CD14-positive monocyte (primary cell): ENCODE data around the gene TTPAL. TPM values are rescaled to one million over a fixed set of nuclear protein-coding genes. Genes with fewer than 3 reads are reported as not detected.

Experiments used
- DNase-seq, 3 donors: peaks; one replicate each; pipeline ENCODE4 v3.0.0-alpha.2; 2011 to 2022
- H2AFZ ChIP-seq: 2 replicates; pipeline ENCODE4 v1.6.0; 2012; ENCODE audit warnings: mild to moderate bottlenecking, low read depth, low read length, inconsistent platforms; ENCODE audit not compliant: insufficient read depth, poor library complexity, severe bottlenecking
- H3K27ac ChIP-seq, 2 donors: 1 replicate in 1 of 2; 2 replicates in 1 of 2; pipeline ENCODE4 v1.5.1; 2012 to 2013; ENCODE audit warnings: low read length in 2 of 2, control low read depth in 1 of 2, inconsistent platforms in 1 of 2, low read depth in 1 of 2, mild to moderate bottlenecking in 1 of 2
- H3K27me3 ChIP-seq, 2 donors: one replicate each; pipeline versions ENCODE4 v1.6.0 to v1.6.1; 2011 to 2013; ENCODE audit warnings: low read length in 2 of 2; ENCODE audit not compliant: control insufficient read depth in 2 of 2, insufficient read depth in 2 of 2
- H3K36me3 ChIP-seq, 2 donors: replicated peaks in 1 of 2; 1 replicate in 1 of 2; 2 replicates in 1 of 2; pipeline versions ENCODE4 v1.5.1 to v1.6.1; 2012 to 2013; ENCODE audit warnings: low read length in 2 of 2, control low read depth in 1 of 2, inconsistent platforms in 1 of 2, mild to moderate bottlenecking in 1 of 2; ENCODE audit not compliant: insufficient read depth in 2 of 2, control insufficient read depth in 1 of 2
- H3K4me1 ChIP-seq, 2 donors: 1 replicate in 1 of 2; 2 replicates in 1 of 2; pipeline versions ENCODE4 v1.5.1 to v1.6.1; 2012 to 2013; ENCODE audit warnings: low read length in 2 of 2, control low read depth in 1 of 2, inconsistent platforms in 1 of 2, mild to moderate bottlenecking in 1 of 2, moderate library complexity in 1 of 2; ENCODE audit not compliant: insufficient read depth in 2 of 2, control insufficient read depth in 1 of 2
- H3K4me2 ChIP-seq: replicated peaks from 2 replicates; pipeline ENCODE3; 2012; ENCODE audit warnings: low read length, moderate library complexity, mild to moderate bottlenecking; ENCODE audit not compliant: poor library complexity, severe bottlenecking; ENCODE audit errors: extremely low read depth
- H3K4me3 ChIP-seq, 3 experiments: fragments of 200-600 bp in 1 of 3; sonication (generic) in 1 of 3; replicated peaks in 1 of 3; 1 replicate in 2 of 3; 2 replicates in 1 of 3; pipeline ENCODE4 v1.5.1; 2011 to 2013; ENCODE audit warnings: low read length in 3 of 3, mild to moderate bottlenecking in 3 of 3, control low read depth in 2 of 3, low read depth in 2 of 3, inconsistent platforms in 1 of 3, moderate library complexity in 1 of 3
- H3K79me2 ChIP-seq: 2 replicates; pipeline ENCODE4 v1.6.0; 2012; ENCODE audit warnings: mild to moderate bottlenecking, control low read depth, inconsistent platforms, low read length, moderate library complexity; ENCODE audit not compliant: insufficient read depth
- H3K9ac ChIP-seq: 2 replicates; pipeline ENCODE4 v1.6.0; 2017; ENCODE audit warnings: low read length, mild to moderate bottlenecking; ENCODE audit not compliant: insufficient read depth, poor library complexity, severe bottlenecking
- H3K9me3 ChIP-seq, 2 donors: replicated peaks in 1 of 2; 1 replicate in 1 of 2; 2 replicates in 1 of 2; pipeline versions ENCODE4 v1.5.1 to v1.6.1; 2012 to 2013; ENCODE audit warnings: low read length in 2 of 2, control low read depth in 1 of 2; ENCODE audit not compliant: control insufficient read depth in 1 of 2, insufficient read depth in 1 of 2
- H4K20me1 ChIP-seq: 2 replicates; pipeline ENCODE4 v1.6.0; 2012; ENCODE audit warnings: mild to moderate bottlenecking, low read length, control low read depth, moderate library complexity; ENCODE audit not compliant: insufficient read depth
- H3K27ac Mint-ChIP-seq, 7 donors: one replicate each; pipeline ENCODE4 v1.8.0; 2020; ENCODE audit warnings: mild to moderate bottlenecking in 7 of 7, mixed read lengths in 7 of 7, moderate library complexity in 6 of 7, inconsistent platforms in 2 of 7
- H3K27me3 Mint-ChIP-seq, 3 donors: one replicate each; pipeline ENCODE4 v1.8.0; 2021 to 2022; ENCODE audit warnings: low read depth in 3 of 3, mild to moderate bottlenecking in 3 of 3, mixed read lengths in 3 of 3, moderate library complexity in 3 of 3, inconsistent platforms in 1 of 3
- H3K36me3 Mint-ChIP-seq, 2 donors: one replicate each; pipeline ENCODE4 v1.8.0; 2020; ENCODE audit warnings: mixed read lengths in 2 of 2, inconsistent platforms in 1 of 2, mild to moderate bottlenecking in 1 of 2
- H3K4me1 Mint-ChIP-seq: one replicate; pipeline ENCODE4 v1.8.0; 2020; ENCODE audit warnings: mild to moderate bottlenecking, mixed read lengths
- H3K4me3 Mint-ChIP-seq, 2 donors: one replicate each; pipeline ENCODE4 v1.8.0; 2020; ENCODE audit warnings: mild to moderate bottlenecking in 2 of 2, mixed read lengths in 2 of 2, moderate library complexity in 1 of 2
- H3K9me3 Mint-ChIP-seq, 7 donors: one replicate each; pipeline ENCODE4 v1.8.0; 2020 to 2022; ENCODE audit warnings: mixed read lengths in 7 of 7, mild to moderate bottlenecking in 6 of 7, moderate library complexity in 6 of 7, inconsistent platforms in 2 of 7
- whole genome bisulfite sequencing: methylation state at CpG from one replicate; pipeline ENCODE4 v1.1.5; 2013; ENCODE audit warnings: missing lambda C conversion rate; ENCODE audit not compliant: insufficient coverage; 5-methylcytosine and 5-hydroxymethylcytosine counted together
- intact Hi-C, 2 donors: fragments of 100-400 bp; cut with micrococcal nuclease; formaldehyde crosslinking; loops; one replicate each; pipeline versions ENCODE4 v1.15.0 to v1.15.1; 2023
- polyA plus RNA-seq, 3 donors: library from polyadenylated mRNA; depleted of rRNA in 1 of 3; unstranded in 2 of 3; stranded (reverse) in 1 of 3; fragments of 300-500 nt in 2 of 3; fragments of >200 nt in 1 of 3; fragmentation: Illumina TruSeq in 2 of 3; gene quantifications; 1 replicate in 2 of 3; 2 replicates in 1 of 3; pipeline ENCODE4 v1.2.3, GENCODE V29; 2012 to 2021
- TF ChIP-seq, protein P1 (sequence below): fragments of 200-600 bp; IDR thresholded peaks from one replicate; pipeline ENCODE4 v1.8.0; 2022; ENCODE audit warnings: antibody characterized with exemption, mild to moderate bottlenecking

The TTPAL gene
- polyA plus RNA-seq, 3 donors, result 1.5 to 4.9 (median 3.0) TPM

DNA sequence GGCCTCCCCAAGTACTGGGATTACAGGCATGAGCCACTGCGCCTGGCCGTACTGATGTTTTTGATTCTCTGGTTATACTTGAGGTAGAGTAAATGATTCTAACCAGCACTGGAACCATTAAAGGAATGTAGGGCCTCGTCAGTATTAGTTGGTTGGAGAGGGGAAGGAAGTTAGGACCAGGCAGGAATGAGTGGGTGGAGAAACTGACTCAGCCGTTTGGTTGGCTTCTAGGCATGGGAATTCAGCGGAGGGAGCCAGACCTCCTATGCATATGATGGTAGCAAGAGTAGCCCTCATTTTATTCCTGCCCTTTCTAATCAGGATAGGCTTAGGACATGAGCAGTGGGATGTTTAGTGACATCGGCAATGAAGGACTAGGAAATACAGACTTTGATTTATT is 65.2 kb downstream of the TTPAL start:
- Mint-ChIP-seq H3K4me3 (no peak overlapping the region), H3K9me3 (no peaks in the 10 kb centered on the region), H3K27me3 (peaks cover 0 to 1% (median 0%) of the 10 kb centered on the region in 3 donors), H3K4me1 (peaks cover 19% of the 10 kb centered on the region), H3K36me3 (no peaks in the 10 kb centered on the region), H3K27ac (no peak overlapping the region)
- Histone ChIP-seq H2AFZ (no peak overlapping the region), H3K36me3 (no peaks in the 10 kb centered on the region), H3K4me2 (no peak overlapping the region), H3K27ac (no peak overlapping the region), H3K9ac (no peak overlapping the region), H3K9me3 (no peaks in the 10 kb centered on the region), H3K4me1 (peaks cover 10 to 11% of the 10 kb centered on the region in 2 donors), H3K79me2 (no peaks in the 10 kb centered on the region), H3K4me3 (no peak overlapping the region), H4K20me1 (no peaks in the 10 kb centered on the region), H3K27me3 (no peaks in the 10 kb centered on the region)
- intact Hi-C loops, result loop anchor here in 1 of 2 donors (10.0 kb wide), 1 partner anchor 54 kb away; no protein-coding TSS in a partner anchor
- TF ChIP-seq, protein P1, sequence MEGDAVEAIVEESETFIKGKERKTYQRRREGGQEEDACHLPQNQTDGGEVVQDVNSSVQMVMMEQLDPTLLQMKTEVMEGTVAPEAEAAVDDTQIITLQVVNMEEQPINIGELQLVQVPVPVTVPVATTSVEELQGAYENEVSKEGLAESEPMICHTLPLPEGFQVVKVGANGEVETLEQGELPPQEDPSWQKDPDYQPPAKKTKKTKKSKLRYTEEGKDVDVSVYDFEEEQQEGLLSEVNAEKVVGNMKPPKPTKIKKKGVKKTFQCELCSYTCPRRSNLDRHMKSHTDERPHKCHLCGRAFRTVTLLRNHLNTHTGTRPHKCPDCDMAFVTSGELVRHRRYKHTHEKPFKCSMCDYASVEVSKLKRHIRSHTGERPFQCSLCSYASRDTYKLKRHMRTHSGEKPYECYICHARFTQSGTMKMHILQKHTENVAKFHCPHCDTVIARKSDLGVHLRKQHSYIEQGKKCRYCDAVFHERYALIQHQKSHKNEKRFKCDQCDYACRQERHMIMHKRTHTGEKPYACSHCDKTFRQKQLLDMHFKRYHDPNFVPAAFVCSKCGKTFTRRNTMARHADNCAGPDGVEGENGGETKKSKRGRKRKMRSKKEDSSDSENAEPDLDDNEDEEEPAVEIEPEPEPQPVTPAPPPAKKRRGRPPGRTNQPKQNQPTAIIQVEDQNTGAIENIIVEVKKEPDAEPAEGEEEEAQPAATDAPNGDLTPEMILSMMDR, result no peak
- WGBS, result 67% methylated on average over 3 of the region's 6 CpGs
- DNase-seq, result no peak

DNA sequence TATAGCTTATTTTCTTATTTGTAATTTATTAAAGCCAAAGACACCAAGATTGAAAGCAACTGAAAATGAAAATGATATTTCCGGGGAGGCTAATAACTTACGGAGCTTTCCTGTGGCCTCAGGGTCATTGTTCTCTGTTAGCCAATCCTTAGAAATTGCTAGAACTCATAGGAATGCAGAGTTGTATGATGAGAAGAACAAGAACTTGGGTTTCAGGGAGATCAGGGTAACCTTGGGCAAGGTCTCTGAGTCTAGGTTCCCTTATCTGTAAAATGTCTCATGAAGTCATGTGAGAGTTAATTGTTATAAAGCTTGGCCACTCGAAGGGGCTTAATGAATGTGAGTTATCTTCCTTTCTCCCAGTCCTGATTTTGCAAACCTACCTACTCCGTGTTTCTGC is 66.3 kb downstream of the TTPAL start:
- intact Hi-C loops, result loop anchor here in 1 of 2 donors (10.0 kb wide), 1 partner anchor 53 kb away; no protein-coding TSS in a partner anchor
- H4K20me1 ChIP-seq, result no peaks in the 10 kb centered on the region

More for the DNA sequence above, 66.3 kb downstream of the TTPAL start:
- Histone ChIP-seq H3K79me2 (no peaks in the 10 kb centered on the region), H3K36me3 (no peaks in the 10 kb centered on the region), H2AFZ (no peak overlapping the region), H3K27me3 (no peaks in the 10 kb centered on the region), H3K4me3 (no peak overlapping the region), H3K27ac (no peak overlapping the region), H3K4me1 (no peaks in the 10 kb centered on the region), H3K9ac (no peak overlapping the region), H3K4me2 (no peak overlapping the region), H3K9me3 (no peaks in the 10 kb centered on the region)
- no peak for DNase-seq
- Mint-ChIP-seq H3K4me3 (no peak overlapping the region), H3K27ac (no peak overlapping the region), H3K4me1 (peaks cover 10% of the 10 kb centered on the region), H3K27me3 (no peaks in the 10 kb centered on the region), H3K36me3 (no peaks in the 10 kb centered on the region), H3K9me3 (no peaks in the 10 kb centered on the region)
- TF ChIP-seq, protein P1, result no peak
- 60% methylated on average over 1 of the region's 4 CpGs for WGBS
